GM20000 (cell line): Measurements from ENCODE around the gene SERINC2.

Source experiments
- DNase-seq: peaks from one replicate; pipeline ENCODE4 v3.0.0; 2012; ENCODE audit warnings: low spot score
- TF ChIP-seq, protein P1 (sequence below): IDR thresholded peaks from 2 replicates; pipeline ENCODE4 v1.5.1; 2012; ENCODE audit warnings: mild to moderate bottlenecking, control low read depth; ENCODE audit errors: extremely low read depth, missing control alignments

SERINC2 gene

DNA sequence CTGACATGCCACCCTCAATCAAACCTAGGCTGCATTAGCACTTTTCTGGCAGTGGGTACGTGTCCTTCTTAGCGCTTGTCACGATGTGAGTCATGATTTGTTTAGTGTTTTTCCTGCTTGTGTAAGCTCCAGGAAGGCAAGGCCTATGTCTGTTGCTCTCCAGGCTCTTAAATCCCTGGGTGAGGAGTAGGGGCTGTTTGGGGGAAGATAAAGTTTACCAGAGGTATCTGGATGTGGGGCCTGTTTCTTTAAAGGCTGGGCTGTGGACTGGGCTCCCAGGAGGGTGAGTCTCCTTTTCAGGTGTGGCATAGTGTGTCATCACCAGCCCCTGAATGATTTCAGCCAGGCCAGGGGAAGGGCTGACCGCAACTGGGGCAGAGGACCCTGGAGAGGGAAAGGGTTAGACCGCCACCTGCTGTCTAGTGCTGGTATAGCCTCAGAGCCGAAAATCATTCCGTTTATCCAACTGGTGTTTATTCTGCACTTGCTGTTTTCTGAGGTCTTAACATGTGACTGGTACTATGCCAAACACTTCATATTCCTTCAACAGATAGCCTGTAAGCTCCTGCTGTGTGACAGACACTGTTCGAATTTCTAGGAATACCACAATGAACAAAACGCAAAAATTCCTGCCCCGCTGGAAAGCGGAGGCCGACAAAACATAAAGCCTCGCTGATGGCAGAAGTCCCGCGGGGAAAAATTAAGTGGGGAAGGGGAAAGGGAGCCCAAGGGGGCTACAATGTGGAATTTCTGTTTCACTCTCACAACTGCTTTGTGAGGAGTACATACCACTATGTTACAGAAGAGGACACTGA is 9.7 kb downstream of the SERINC2 start:
- TF ChIP-seq, protein P1, sequence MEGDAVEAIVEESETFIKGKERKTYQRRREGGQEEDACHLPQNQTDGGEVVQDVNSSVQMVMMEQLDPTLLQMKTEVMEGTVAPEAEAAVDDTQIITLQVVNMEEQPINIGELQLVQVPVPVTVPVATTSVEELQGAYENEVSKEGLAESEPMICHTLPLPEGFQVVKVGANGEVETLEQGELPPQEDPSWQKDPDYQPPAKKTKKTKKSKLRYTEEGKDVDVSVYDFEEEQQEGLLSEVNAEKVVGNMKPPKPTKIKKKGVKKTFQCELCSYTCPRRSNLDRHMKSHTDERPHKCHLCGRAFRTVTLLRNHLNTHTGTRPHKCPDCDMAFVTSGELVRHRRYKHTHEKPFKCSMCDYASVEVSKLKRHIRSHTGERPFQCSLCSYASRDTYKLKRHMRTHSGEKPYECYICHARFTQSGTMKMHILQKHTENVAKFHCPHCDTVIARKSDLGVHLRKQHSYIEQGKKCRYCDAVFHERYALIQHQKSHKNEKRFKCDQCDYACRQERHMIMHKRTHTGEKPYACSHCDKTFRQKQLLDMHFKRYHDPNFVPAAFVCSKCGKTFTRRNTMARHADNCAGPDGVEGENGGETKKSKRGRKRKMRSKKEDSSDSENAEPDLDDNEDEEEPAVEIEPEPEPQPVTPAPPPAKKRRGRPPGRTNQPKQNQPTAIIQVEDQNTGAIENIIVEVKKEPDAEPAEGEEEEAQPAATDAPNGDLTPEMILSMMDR = peak; percentile 95
- DNase-seq = peak; percentile 81

DNA sequence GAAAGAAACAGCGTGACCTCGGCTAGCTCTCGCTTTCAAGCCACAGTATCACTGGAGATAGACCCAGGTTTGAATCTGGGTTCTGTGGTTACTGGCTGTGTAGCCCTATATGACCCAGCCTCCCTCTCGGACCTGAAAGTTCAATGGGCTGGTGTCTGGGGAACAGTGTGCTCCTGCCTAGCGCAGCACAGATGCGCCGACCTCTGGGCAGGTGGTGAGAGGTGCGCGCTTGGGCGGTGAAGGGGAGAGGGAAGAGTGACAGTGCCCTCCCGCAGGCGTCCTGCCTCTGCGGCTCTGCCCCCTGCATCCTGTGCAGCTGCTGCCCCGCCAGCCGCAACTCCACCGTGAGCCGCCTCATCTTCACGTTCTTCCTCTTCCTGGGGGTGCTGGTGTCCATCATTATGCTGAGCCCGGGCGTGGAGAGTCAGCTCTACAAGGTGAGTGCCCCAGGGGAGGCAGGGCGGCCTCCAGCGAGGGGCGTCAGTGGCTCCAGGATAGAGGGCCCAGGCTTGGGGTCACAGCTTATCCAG is 10.5 kb downstream of the SERINC2 start:
- TF ChIP-seq, protein P1 = no peak
- peak; percentile 60 for DNase-seq

DNA sequence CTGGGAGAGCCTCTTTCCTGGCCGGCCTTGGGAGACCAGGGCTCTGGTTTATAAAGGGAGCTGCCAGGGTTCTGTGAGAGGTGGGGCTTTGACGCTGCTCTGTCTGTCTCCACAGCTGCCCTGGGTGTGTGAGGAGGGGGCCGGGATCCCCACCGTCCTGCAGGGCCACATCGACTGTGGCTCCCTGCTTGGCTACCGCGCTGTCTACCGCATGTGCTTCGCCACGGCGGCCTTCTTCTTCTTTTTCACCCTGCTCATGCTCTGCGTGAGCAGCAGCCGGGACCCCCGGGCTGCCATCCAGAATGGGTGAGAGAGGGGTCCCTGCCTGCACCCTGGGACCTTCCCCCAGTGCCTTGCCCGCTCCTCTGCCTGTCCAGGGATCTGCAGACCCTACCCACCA is 11.6 kb downstream of the SERINC2 start:
- TF ChIP-seq, protein P1 = no peak
- no peak for DNase-seq

DNA sequence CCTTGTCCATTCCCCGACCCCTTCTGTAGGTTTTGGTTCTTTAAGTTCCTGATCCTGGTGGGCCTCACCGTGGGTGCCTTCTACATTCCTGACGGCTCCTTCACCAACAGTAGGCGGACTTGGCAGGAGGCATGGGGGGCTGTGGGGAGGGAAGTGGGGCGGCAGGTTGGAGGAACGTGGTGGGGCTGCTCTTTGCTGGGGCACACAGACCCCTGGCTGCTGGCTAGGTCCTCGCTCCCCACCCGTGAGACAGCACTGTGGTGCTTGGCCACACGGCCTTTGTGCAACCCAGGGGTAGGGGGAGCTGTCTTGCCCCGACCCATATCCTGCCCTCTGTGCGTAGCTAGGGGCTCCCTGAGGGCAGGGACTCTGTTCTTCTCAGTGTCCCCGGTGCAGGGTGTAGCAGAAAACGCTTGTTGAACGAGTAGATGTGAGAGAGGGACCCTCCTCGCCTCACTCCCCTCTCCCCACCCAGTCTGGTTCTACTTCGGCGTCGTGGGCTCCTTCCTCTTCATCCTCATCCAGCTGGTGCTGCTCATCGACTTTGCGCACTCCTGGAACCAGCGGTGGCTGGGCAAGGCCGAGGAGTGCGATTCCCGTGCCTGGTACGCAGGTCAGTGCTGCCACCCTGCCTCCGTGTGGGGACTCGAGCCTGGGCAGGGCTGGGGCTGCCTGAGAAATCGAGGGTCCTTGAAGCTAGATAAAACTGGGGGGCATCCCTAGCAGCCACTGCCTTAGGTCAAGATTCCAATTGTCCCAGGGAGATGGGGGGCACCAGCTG is 12.5 kb downstream of the SERINC2 start:
- DNase-seq = no peak
- TF ChIP-seq, protein P1 = no peak

DNA sequence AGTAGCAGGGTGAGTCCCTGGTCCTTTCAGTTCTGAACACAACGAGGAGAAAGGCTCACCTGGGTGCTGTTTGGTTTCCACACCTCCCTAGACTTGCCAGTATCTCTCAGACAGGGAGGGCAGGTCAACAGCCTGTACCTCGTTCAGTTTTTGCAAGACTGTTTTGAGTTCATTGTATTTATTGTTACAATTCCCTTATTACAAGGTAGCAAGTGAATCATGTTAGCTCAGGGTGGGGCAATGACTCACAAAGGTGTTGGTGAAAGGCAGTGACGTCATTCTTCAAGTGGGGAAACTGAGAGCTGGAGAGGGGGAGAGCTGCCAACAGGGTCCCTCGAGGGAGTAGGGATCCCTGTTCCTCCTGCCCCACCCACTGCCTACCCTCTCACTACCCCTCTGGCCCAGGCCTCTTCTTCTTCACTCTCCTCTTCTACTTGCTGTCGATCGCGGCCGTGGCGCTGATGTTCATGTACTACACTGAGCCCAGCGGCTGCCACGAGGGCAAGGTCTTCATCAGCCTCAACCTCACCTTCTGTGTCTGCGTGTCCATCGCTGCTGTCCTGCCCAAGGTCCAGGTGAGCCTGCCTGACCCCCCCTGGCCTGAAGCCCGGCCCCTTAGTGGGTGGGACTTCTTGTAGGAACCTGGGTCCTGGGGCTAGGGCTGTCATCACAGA is 13.4 kb downstream of the SERINC2 start:
- DNase-seq = no peak
- TF ChIP-seq, protein P1 = no peak

DNA sequence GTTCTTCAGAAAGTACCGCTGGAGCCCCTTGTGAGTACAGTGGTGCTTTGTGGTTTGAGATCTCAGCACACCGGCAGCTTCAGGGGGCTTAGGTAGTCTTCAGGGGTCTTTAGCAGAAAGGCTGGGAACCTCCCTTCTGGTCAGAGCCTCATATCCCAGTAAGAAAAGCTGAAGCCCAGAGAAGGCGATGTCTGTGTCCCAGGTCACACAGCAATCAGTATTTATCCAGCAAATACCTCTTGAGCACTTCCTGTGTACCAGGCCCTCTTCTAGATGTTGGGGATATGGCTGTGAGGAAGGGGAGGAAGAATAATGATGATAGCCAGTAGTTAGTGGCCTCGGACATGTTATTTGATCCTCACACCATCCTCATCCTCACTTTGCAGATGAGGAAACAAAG is 14.3 kb downstream of the SERINC2 start:
- DNase-seq = no peak
- TF ChIP-seq, protein P1 = no peak
